SK-N-SH treated with all-trans-retinoic acid at 6 μM for 48 hours (cell line): Measurements from ENCODE around the gene IL17REL.

Experiments
- ISL1 ChIP-seq: fragments of 250-450 bp; sonication (Bioruptor Pico); IDR thresholded peaks from 2 replicates; pipeline ENCODE4 v2.1.2; 2022; ENCODE audit warnings: mild to moderate bottlenecking, moderate library complexity
- OSR1 ChIP-seq: fragments of 250-450 bp; sonication (Bioruptor Pico); IDR thresholded peaks from 2 replicates; pipeline ENCODE4 v1.8.0; 2022; ENCODE audit warnings: moderate library complexity, mild to moderate bottlenecking, inconsistent platforms
- PPARA ChIP-seq: fragments of 250-450 bp; sonication (Bioruptor Pico); IDR thresholded peaks from 2 replicates; pipeline ENCODE4 v1.5.0; 2020; ENCODE audit warnings: mild to moderate bottlenecking, borderline replicate concordance
- RARB ChIP-seq: fragments of 250-450 bp; sonication (Bioruptor Pico); IDR thresholded peaks from 2 replicates; pipeline ENCODE4 v1.8.0; 2021; ENCODE audit warnings: mild to moderate bottlenecking, moderate library complexity
- TOX ChIP-seq: fragments of 250-450 bp; sonication (Bioruptor Pico); IDR thresholded peaks from 2 replicates; pipeline ENCODE4 v1.8.0; 2021; ENCODE audit warnings: mild to moderate bottlenecking, moderate library complexity, borderline replicate concordance
- ZFP30 ChIP-seq: fragments of 450-650 bp; formaldehyde crosslinking; IDR thresholded peaks from 2 replicates; pipeline ENCODE4 v1.5.0; 2022; ENCODE audit warnings: mild to moderate bottlenecking, moderate library complexity
- ZNF70 ChIP-seq: fragments of 450-650 bp; formaldehyde crosslinking; IDR thresholded peaks from 2 replicates; pipeline ENCODE4 v1.5.0; 2020; ENCODE audit warnings: mild to moderate bottlenecking, moderate library complexity

- TF ChIP-seq TOX (CRISPR knock-in tag): no peak
- no peak for TF ChIP-seq ZFP30
- TF ChIP-seq RARB (CRISPR knock-in tag): no peak
- TF ChIP-seq OSR1: no peak
- TF ChIP-seq ISL1 (CRISPR knock-in tag): no peak
- TF ChIP-seq ZNF70 (CRISPR knock-in tag): no peak
- TF ChIP-seq PPARA (CRISPR knock-in tag): no peak
Observed at GRCh38 chr22:50044485-50045118, 32.0 kb upstream of the IL17REL start.
